GM18508 (cell line): ENCODE results near the gene TMEM121.

Experiments
- ATAC-seq: cut with Tn5 transposase; IDR thresholded peaks from one replicate; pipeline ENCODE4 v1.9.1; 2021; ENCODE audit warnings: moderate number of reproducible peaks; ENCODE audit not compliant: insufficient read depth, unreplicated experiment

TMEM121 gene

GRCh38 chr14:105486974-105487448 lies 39.4 kb upstream of the TMEM121 start:
- no peak for ATAC-seq

- ATAC-seq = no peak
Observed at GRCh38 chr14:105487449-105487985, 38.9 kb upstream of the TMEM121 start.

- ATAC-seq = no peak
Observed at GRCh38 chr14:105487986-105488777, 38.2 kb upstream of the TMEM121 start.

GRCh38 chr14:105488781-105489541 lies 37.4 kb upstream of the TMEM121 start:
- no peak for ATAC-seq

- ATAC-seq = no peak
Observed at GRCh38 chr14:105489542-105490266, 36.7 kb upstream of the TMEM121 start.

GRCh38 chr14:105490267-105490571 lies 36.2 kb upstream of the TMEM121 start:
- no peak for ATAC-seq

- peak; percentile 77 for ATAC-seq
Observed at GRCh38 chr14:105490572-105491365, 35.6 kb upstream of the TMEM121 start, which contains the start of gene TEDC1. Gene TEDC1, plus strand, starts transcription at chr14:105491246. Its CDS starts 130 bp downstream, at chr14:105491376.

GRCh38 chr14:105491366-105491973 lies 34.9 kb upstream of the TMEM121 start:
- ATAC-seq = no peak

- no peak for ATAC-seq
Observed at GRCh38 chr14:105492031-105492970, 34.1 kb upstream of the TMEM121 start.

- ATAC-seq = no peak
Observed at GRCh38 chr14:105492971-105493871, 33.2 kb upstream of the TMEM121 start.

- ATAC-seq = no peak
Observed at GRCh38 chr14:105493921-105494605, 32.3 kb upstream of the TMEM121 start.

- no peak for ATAC-seq
Observed at GRCh38 chr14:105494606-105494929, 31.8 kb upstream of the TMEM121 start.

GRCh38 chr14:105495101-105495989 lies 31.0 kb upstream of the TMEM121 start:
- ATAC-seq = no peak

GRCh38 chr14:105495990-105496830 lies 30.2 kb upstream of the TMEM121 start:
- ATAC-seq = no peak
